ENCODE results near the gene GRID2.

DNA sequence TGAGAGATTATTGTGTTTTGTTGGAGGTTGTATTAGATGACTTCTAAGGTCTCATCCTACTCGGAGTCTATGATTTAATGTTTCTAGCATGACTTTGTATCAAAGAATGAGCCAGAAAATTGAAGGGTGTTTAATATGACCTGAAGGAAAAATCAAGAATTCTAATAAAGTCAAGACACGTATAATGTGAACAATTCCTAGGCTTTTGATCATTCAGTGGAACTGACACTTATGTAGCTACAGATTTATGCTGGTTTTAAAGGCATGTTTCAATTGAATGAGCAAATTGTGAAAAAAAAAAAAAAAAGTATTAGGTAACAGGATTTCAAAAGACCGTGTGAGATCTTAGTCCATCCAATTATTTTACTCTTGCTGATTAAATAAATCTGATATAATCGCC is 64.9 kb downstream of the GRID2 start:
- TF ChIP-seq POLR2AphosphoS5 (IDR thresholded peaks at IDR 0.05; ENCODE audit: low read depth, low read length), result no peak
- TF ChIP-seq, protein P1, sequence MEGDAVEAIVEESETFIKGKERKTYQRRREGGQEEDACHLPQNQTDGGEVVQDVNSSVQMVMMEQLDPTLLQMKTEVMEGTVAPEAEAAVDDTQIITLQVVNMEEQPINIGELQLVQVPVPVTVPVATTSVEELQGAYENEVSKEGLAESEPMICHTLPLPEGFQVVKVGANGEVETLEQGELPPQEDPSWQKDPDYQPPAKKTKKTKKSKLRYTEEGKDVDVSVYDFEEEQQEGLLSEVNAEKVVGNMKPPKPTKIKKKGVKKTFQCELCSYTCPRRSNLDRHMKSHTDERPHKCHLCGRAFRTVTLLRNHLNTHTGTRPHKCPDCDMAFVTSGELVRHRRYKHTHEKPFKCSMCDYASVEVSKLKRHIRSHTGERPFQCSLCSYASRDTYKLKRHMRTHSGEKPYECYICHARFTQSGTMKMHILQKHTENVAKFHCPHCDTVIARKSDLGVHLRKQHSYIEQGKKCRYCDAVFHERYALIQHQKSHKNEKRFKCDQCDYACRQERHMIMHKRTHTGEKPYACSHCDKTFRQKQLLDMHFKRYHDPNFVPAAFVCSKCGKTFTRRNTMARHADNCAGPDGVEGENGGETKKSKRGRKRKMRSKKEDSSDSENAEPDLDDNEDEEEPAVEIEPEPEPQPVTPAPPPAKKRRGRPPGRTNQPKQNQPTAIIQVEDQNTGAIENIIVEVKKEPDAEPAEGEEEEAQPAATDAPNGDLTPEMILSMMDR (IDR thresholded peaks at IDR 0.05), result no peak
- no peak for TF ChIP-seq TEAD4 (IDR thresholded peaks at IDR 0.05; ENCODE audit: borderline replicate concordance, insufficient read depth)
- TF ChIP-seq SMC3 (IDR thresholded peaks at IDR 0.05; ENCODE audit: low read depth, low read length), result no peak
- TF ChIP-seq SIN3A (IDR thresholded peaks at IDR 0.05; ENCODE audit: borderline replicate concordance, low read depth, low read length), result no peak
- TF ChIP-seq EZH2phosphoT487 (IDR thresholded peaks at IDR 0.05; ENCODE audit: borderline replicate concordance, low read depth), result no peak
- TF ChIP-seq MXI1 (IDR thresholded peaks at IDR 0.05; ENCODE audit: low read depth, low read length), result no peak
- no peak for TF ChIP-seq FOSL2 (IDR thresholded peaks at IDR 0.05; ENCODE audit: borderline replicate concordance, low read depth)
- TF ChIP-seq, protein P2, sequence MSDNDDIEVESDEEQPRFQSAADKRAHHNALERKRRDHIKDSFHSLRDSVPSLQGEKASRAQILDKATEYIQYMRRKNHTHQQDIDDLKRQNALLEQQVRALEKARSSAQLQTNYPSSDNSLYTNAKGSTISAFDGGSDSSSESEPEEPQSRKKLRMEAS (IDR thresholded peaks at IDR 0.05; ENCODE audit: low read depth), result no peak

Measured in SK-N-SH (cell line).